HFFc6 (cell line): Measurements from ENCODE around the gene ZMYM2. TPM values are rescaled to one million over a fixed set of nuclear protein-coding genes. Genes with fewer than 3 reads are reported as not detected.

ENCODE experiments used
- DNase-seq: peaks from one replicate; pipeline ENCODE4 v3.0.0-alpha.2; 2018
- H3K27ac Mint-ChIP-seq: 2 replicates; pipeline ENCODE4 v1.8.0; 2020; ENCODE audit warnings: mild to moderate bottlenecking, mixed read lengths
- H3K27me3 Mint-ChIP-seq: 2 replicates; pipeline ENCODE4 v1.8.0; 2021; ENCODE audit warnings: mild to moderate bottlenecking, moderate library complexity, mixed read lengths; ENCODE audit not compliant: insufficient read depth
- H3K36me3 Mint-ChIP-seq: 2 replicates; pipeline ENCODE4 v1.8.0; 2021; ENCODE audit warnings: low read depth, mixed read lengths
- H3K4me1 Mint-ChIP-seq: 2 replicates; pipeline ENCODE4 v1.8.0; 2020; ENCODE audit warnings: low read depth, mixed read lengths
- H3K4me3 Mint-ChIP-seq: 2 replicates; pipeline ENCODE4 v1.8.0; 2020; ENCODE audit warnings: mild to moderate bottlenecking, moderate library complexity, mixed read lengths
- H3K9me3 Mint-ChIP-seq: 2 replicates; pipeline ENCODE4 v1.8.0; 2020; ENCODE audit warnings: mild to moderate bottlenecking, mixed read lengths
- CTCF ChIP-seq: fragments of 200-600 bp; sonication (generic); IDR thresholded peaks from 2 replicates; pipeline ENCODE4 v1.5.0; 2021; ENCODE audit warnings: antibody characterized with exemption, mild to moderate bottlenecking
- total RNA-seq, 6 experiments: library from RNA; stranded (reverse); fragmentation: NEBNext Ultra II Directional; extraction: Animal tissue kit (Norgen Biotek cat#: 25700); gene quantifications; 2 replicates in 1 of 6; 3 replicates in 5 of 6; pipeline ENCODE4 v1.2.3, GENCODE V29; 2021

The ZMYM2 gene
- total RNA-seq, 6 experiments from 2014 or later, result 21.3 to 33.6 (median 28.8) TPM

- peaks cover 28% of the 10 kb centered on the region for H3K4me1 Mint-ChIP-seq
- H3K27ac Mint-ChIP-seq, result peak overlapping the region; percentile 67
- H3K27me3 Mint-ChIP-seq, result peaks cover 3% of the 10 kb centered on the region; the same call in 1 of the 2 replicates
- H3K9me3 Mint-ChIP-seq, result no peaks in the 10 kb centered on the region
- DNase-seq, result peak; percentile 50
- no peak for TF ChIP-seq CTCF
- no peak overlapping the region for H3K4me3 Mint-ChIP-seq
- no peaks in the 10 kb centered on the region for H3K36me3 Mint-ChIP-seq
Measured at GRCh38 chr13:20125129-20125782, 166.7 kb downstream of the ZMYM2 start.

DNA sequence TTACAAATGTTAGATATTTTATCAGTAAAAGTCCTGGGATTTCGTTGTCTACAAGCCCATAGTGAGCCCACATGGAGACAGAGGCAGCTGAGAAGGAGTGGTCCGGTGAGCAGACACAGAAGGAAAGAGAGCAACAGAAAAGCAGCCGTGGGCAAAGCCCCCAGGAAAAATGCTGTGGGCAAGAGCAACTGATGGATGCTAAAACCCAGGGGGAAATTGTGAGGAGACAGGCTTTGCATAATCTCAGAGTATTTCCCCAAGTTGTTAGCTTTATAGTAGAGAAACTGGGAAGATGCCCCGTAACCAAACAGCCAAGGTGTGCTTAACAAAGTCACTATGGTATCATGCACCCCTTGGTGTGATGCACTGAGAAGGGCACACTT lies 167.2 kb downstream of the ZMYM2 start:
- no peak overlapping the region for H3K4me3 Mint-ChIP-seq
- peaks cover 3% of the 10 kb centered on the region; the same call in 1 of the 2 replicates for H3K27me3 Mint-ChIP-seq
- H3K9me3 Mint-ChIP-seq, result no peaks in the 10 kb centered on the region
- TF ChIP-seq CTCF, result no peak
- peak overlapping the region; percentile 67 for H3K27ac Mint-ChIP-seq
- peaks cover 26% of the 10 kb centered on the region for H3K4me1 Mint-ChIP-seq
- H3K36me3 Mint-ChIP-seq, result no peaks in the 10 kb centered on the region
- no peak for DNase-seq

DNA sequence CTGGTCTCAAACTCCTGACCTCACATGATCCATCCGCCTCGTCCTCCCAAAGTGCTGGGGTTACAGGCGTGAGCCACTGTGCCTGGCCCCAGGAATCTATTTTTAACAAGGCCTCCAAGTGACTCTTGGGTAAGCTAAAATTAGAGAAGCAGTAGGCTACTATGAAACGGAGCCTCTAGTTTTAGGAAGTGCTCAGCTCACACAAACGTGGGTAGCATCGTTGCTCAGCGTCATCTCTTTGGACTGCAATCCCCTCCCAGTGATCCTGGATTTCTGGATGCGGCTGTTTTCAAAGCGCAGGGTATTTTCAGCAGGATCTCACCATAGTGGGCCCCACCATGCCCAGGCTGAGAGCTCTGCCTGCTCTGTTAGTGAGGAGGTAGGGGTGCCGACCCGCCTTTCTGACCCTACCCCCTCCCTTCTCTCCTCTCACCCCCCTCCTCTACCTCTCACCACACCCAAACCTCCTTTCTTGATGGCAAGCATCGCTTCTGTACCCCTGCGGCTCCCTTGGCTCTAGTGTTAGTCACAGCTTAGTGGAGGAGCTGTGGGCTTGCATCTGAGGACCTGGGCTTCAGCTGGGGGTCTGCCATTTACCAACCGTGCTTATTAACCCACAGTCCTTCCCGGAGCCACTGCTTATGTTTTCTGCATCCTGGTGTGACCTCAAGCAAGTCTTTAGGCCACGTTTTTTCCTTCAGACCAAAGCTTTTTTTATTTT lies 168.2 kb downstream of the ZMYM2 start:
- peaks cover 3% of the 10 kb centered on the region; the same call in 1 of the 2 replicates for H3K27me3 Mint-ChIP-seq
- no peak for TF ChIP-seq CTCF
- H3K27ac Mint-ChIP-seq, result no peak overlapping the region
- H3K9me3 Mint-ChIP-seq, result no peaks in the 10 kb centered on the region
- DNase-seq, result no peak
- H3K4me1 Mint-ChIP-seq, result peaks cover 21% of the 10 kb centered on the region
- H3K36me3 Mint-ChIP-seq, result no peaks in the 10 kb centered on the region
- H3K4me3 Mint-ChIP-seq, result no peak overlapping the region

DNA sequence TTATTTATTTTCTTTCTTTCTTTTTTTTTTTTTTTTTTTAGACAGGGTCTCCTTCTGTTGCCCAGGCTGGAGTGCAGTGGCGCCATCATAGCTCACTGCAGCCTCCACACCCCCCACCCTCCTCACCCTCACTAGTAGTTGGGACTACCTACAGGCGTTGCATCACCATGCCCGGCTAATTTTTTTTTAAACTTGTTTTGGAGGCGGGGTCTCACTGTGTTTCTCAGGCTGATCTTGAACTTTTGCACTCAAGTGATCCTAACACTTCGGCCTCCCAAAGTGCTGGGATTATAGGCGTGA lies 168.7 kb downstream of the ZMYM2 start:
- no peak for DNase-seq
- Mint-ChIP-seq H3K27me3 (peaks cover 3% of the 10 kb centered on the region), H3K27ac (no peak overlapping the region), H3K9me3 (no peaks in the 10 kb centered on the region), H3K4me1 (peaks cover 21% of the 10 kb centered on the region), H3K36me3 (no peaks in the 10 kb centered on the region), H3K4me3 (peak overlapping the region; percentile 53)
- no peak for TF ChIP-seq CTCF

- TF ChIP-seq CTCF, result peak; percentile 66
- Mint-ChIP-seq H3K27me3 (peaks cover 3% of the 10 kb centered on the region), H3K9me3 (no peaks in the 10 kb centered on the region), H3K4me1 (peaks cover 21% of the 10 kb centered on the region), H3K36me3 (no peaks in the 10 kb centered on the region), H3K27ac (no peak overlapping the region; the same call in 1 of the 2 replicates), H3K4me3 (peak overlapping the region; percentile 53)
- peak; percentile 4 for DNase-seq
Measured at GRCh38 chr13:20127562-20128458, 169.3 kb downstream of the ZMYM2 start.
